Measurements from ENCODE around the gene NAE1. TPM values are rescaled to one million over a fixed set of nuclear protein-coding genes. Genes with fewer than 3 reads are reported as not detected.

NAE1 gene
- total and polyA plus RNA-seq, 2 donors from 2014 or later: 37.5 to 45.6 TPM

- H3K27me3 ChIP-seq (ENCODE audit: control insufficient read depth, insufficient read depth, low read length): peaks cover 5% of the 10 kb centered on the region
- no peak overlapping the region for H3K27ac ChIP-seq (ENCODE audit: low read depth in 2 of 2, low read length in 2 of 2)
- no peaks in the 10 kb centered on the region for H3K36me3 ChIP-seq (ENCODE audit: control insufficient read depth in 2 of 3, insufficient read depth in 3 of 3, low read length in 3 of 3)
- intact Hi-C loops (cut with DNase I): no loop called here
- H3K4me1 ChIP-seq (ENCODE audit: control insufficient read depth in 2 of 3, insufficient read depth in 2 of 3, low read depth in 1 of 3, low read length in 3 of 3): peaks cover 0 to 6% (median 0%) of the 10 kb centered on the region in 3 donors
- H3K9me3 ChIP-seq (ENCODE audit: control insufficient read depth in 2 of 3, insufficient read depth in 1 of 3, low read length in 3 of 3): no peaks in the 10 kb centered on the region
- H3K4me3 ChIP-seq (ENCODE audit: low read length in 3 of 3): no peak overlapping the region
- no peak for TF ChIP-seq CTCF (IDR thresholded peaks at IDR 0.05; ENCODE audit: borderline replicate concordance, extremely low read depth, insufficient read depth)
- peak in 1 of 5 donors; percentile 47 for DNase-seq
- no peak for FAIRE-seq
- H3K9ac ChIP-seq (ENCODE audit: low read length in 3 of 3): no peak overlapping the region
Observed at GRCh38 chr16:66844009-66844341, 13.2 kb upstream of the NAE1 start.

GRCh38 chr16:66843191-66843590 is 12.4 kb upstream of the NAE1 start:
- H3K9ac ChIP-seq (ENCODE audit: low read length in 3 of 3): no peak overlapping the region
- H3K9me3 ChIP-seq (ENCODE audit: control insufficient read depth in 2 of 3, insufficient read depth in 1 of 3, low read length in 3 of 3): no peaks in the 10 kb centered on the region
- H3K27ac ChIP-seq (ENCODE audit: low read depth in 2 of 2, low read length in 2 of 2): no peak overlapping the region
- no peaks in the 10 kb centered on the region for H3K36me3 ChIP-seq (ENCODE audit: control insufficient read depth in 2 of 3, insufficient read depth in 3 of 3, low read length in 3 of 3)
- H3K27me3 ChIP-seq (ENCODE audit: control insufficient read depth, insufficient read depth, low read length): peaks cover 5% of the 10 kb centered on the region
- intact Hi-C loops (cut with DNase I): no loop called here
- no peak for TF ChIP-seq CTCF (IDR thresholded peaks at IDR 0.05; ENCODE audit: borderline replicate concordance, extremely low read depth, insufficient read depth)
- H3K4me3 ChIP-seq (ENCODE audit: low read length in 3 of 3): no peak overlapping the region
- FAIRE-seq: no peak
- DNase-seq: peak in 1 of 5 donors; percentile 19
- peaks cover 0 to 6% (median 0%) of the 10 kb centered on the region in 3 donors for H3K4me1 ChIP-seq (ENCODE audit: control insufficient read depth in 2 of 3, insufficient read depth in 2 of 3, low read depth in 1 of 3, low read length in 3 of 3)

- H3K9ac ChIP-seq (ENCODE audit: low read length in 3 of 3): no peak overlapping the region
Observed at GRCh38 chr16:66842765-66843164, 12.0 kb upstream of the NAE1 start.

More at GRCh38 chr16:66842765-66843164, 12.0 kb upstream of the NAE1 start:
- DNase-seq (peak in 1 of 5 donors; percentile 24), FAIRE-seq (no peak)
- H3K27ac ChIP-seq (ENCODE audit: low read depth in 2 of 2, low read length in 2 of 2): no peak overlapping the region
- H3K9me3 ChIP-seq (ENCODE audit: control insufficient read depth in 2 of 3, insufficient read depth in 1 of 3, low read length in 3 of 3): no peaks in the 10 kb centered on the region
- H3K36me3 ChIP-seq (ENCODE audit: control insufficient read depth in 2 of 3, insufficient read depth in 3 of 3, low read length in 3 of 3): no peaks in the 10 kb centered on the region
- intact Hi-C loops (cut with DNase I): no loop called here
- H3K27me3 ChIP-seq (ENCODE audit: control insufficient read depth, insufficient read depth, low read length): peaks cover 5% of the 10 kb centered on the region
- H3K4me1 ChIP-seq (ENCODE audit: control insufficient read depth in 2 of 3, insufficient read depth in 2 of 3, low read depth in 1 of 3, low read length in 3 of 3): peaks cover 0 to 6% (median 0%) of the 10 kb centered on the region in 3 donors
- no peak overlapping the region for H3K4me3 ChIP-seq (ENCODE audit: low read length in 3 of 3)
- TF ChIP-seq CTCF (IDR thresholded peaks at IDR 0.05; ENCODE audit: borderline replicate concordance, extremely low read depth, insufficient read depth): no peak

Measured in kidney (tissue), 14 donors.